ENCODE measurements around the gene ASB13. TPM values are rescaled to one million over a fixed set of nuclear protein-coding genes. Genes with fewer than 3 reads are reported as not detected.

The ASB13 gene
- total RNA-seq = 3.1 TPM

- Histone ChIP-seq H3K9me3 (ENCODE audit: low read depth, low read length) (no peaks in the 10 kb centered on the region), H3K4me1 (ENCODE audit: insufficient read depth, low read length) (peaks cover 19% of the 10 kb centered on the region), H3K4me3 (ENCODE audit: low read length) (peak within 1 kb of the TSS; percentile 59), H3K27me3 (ENCODE audit: insufficient read depth, low read length) (no peaks in the 10 kb centered on the region)
These were observed at the start of gene ASB13 for GRCh38 chr10:5666008-5666840. ASB13 (minus strand) TSS chr10:5666595; CDS start chr10:5666551, 44 bp downstream.

GRCh38 chr10:5711642-5712041 lies 45.2 kb upstream of the ASB13 start:
- no peaks in the 10 kb centered on the region for H3K27me3 ChIP-seq (ENCODE audit: insufficient read depth, low read length)
- no peaks in the 10 kb centered on the region for H3K9me3 ChIP-seq (ENCODE audit: low read depth, low read length)
- H3K4me1 ChIP-seq (ENCODE audit: insufficient read depth, low read length) = peaks cover 7% of the 10 kb centered on the region
- H3K4me3 ChIP-seq (ENCODE audit: low read length) = no peak overlapping the region

- no peaks in the 10 kb centered on the region for H3K27me3 ChIP-seq (ENCODE audit: insufficient read depth, low read length)
- H3K9me3 ChIP-seq (ENCODE audit: low read depth, low read length) = no peaks in the 10 kb centered on the region
- H3K4me1 ChIP-seq (ENCODE audit: insufficient read depth, low read length) = peaks cover 7% of the 10 kb centered on the region
- no peak overlapping the region for H3K4me3 ChIP-seq (ENCODE audit: low read length)
These were observed 44.5 kb upstream of the ASB13 start for GRCh38 chr10:5710859-5711258.

- no peaks in the 10 kb centered on the region for H3K27me3 ChIP-seq (ENCODE audit: insufficient read depth, low read length)
- H3K9me3 ChIP-seq (ENCODE audit: low read depth, low read length) = no peaks in the 10 kb centered on the region
- peaks cover 7% of the 10 kb centered on the region for H3K4me1 ChIP-seq (ENCODE audit: insufficient read depth, low read length)
- H3K4me3 ChIP-seq (ENCODE audit: low read length) = no peak overlapping the region
These were observed 43.5 kb upstream of the ASB13 start for GRCh38 chr10:5709865-5710264.

GRCh38 chr10:5708356-5708755 lies 42.0 kb upstream of the ASB13 start:
- Histone ChIP-seq H3K27me3 (ENCODE audit: insufficient read depth, low read length) (no peaks in the 10 kb centered on the region), H3K4me1 (ENCODE audit: insufficient read depth, low read length) (peaks cover 7% of the 10 kb centered on the region), H3K4me3 (ENCODE audit: low read length) (no peak overlapping the region), H3K9me3 (ENCODE audit: low read depth, low read length) (no peaks in the 10 kb centered on the region)

- Histone ChIP-seq H3K4me3 (ENCODE audit: low read length) (no peak overlapping the region), H3K9me3 (ENCODE audit: low read depth, low read length) (no peaks in the 10 kb centered on the region), H3K27me3 (ENCODE audit: insufficient read depth, low read length) (no peaks in the 10 kb centered on the region), H3K4me1 (ENCODE audit: insufficient read depth, low read length) (peaks cover 11% of the 10 kb centered on the region)
These were observed 31.7 kb upstream of the ASB13 start for GRCh38 chr10:5698062-5698461.

- H3K4me1 ChIP-seq (ENCODE audit: insufficient read depth, low read length) = peaks cover 18% of the 10 kb centered on the region
These were observed 30.9 kb upstream of the ASB13 start for GRCh38 chr10:5697342-5697741.

GRCh38 chr10:5694573-5694972 lies 28.2 kb upstream of the ASB13 start:
- no peaks in the 10 kb centered on the region for H3K9me3 ChIP-seq (ENCODE audit: low read depth, low read length)
- H3K27me3 ChIP-seq (ENCODE audit: insufficient read depth, low read length) = no peaks in the 10 kb centered on the region
- H3K4me3 ChIP-seq (ENCODE audit: low read length) = no peak overlapping the region
- H3K4me1 ChIP-seq (ENCODE audit: insufficient read depth, low read length) = peaks cover 27% of the 10 kb centered on the region

More at GRCh38 chr10:5697342-5697741, 30.9 kb upstream of the ASB13 start:
- H3K4me3 ChIP-seq (ENCODE audit: low read length) = no peak overlapping the region
- no peaks in the 10 kb centered on the region for H3K9me3 ChIP-seq (ENCODE audit: low read depth, low read length)
- H3K27me3 ChIP-seq (ENCODE audit: insufficient read depth, low read length) = no peaks in the 10 kb centered on the region

GRCh38 chr10:5692461-5693358 lies 26.3 kb upstream of the ASB13 start:
- no peaks in the 10 kb centered on the region for H3K9me3 ChIP-seq (ENCODE audit: low read depth, low read length)
- no peaks in the 10 kb centered on the region for H3K27me3 ChIP-seq (ENCODE audit: insufficient read depth, low read length)
- peak overlapping the region; percentile 18 for H3K4me3 ChIP-seq (ENCODE audit: low read length)
- peaks cover 32% of the 10 kb centered on the region for H3K4me1 ChIP-seq (ENCODE audit: insufficient read depth, low read length)

GRCh38 chr10:5691786-5692185 lies 25.4 kb upstream of the ASB13 start:
- no peak overlapping the region for H3K4me3 ChIP-seq (ENCODE audit: low read length)
- H3K4me1 ChIP-seq (ENCODE audit: insufficient read depth, low read length) = peaks cover 30% of the 10 kb centered on the region
- H3K9me3 ChIP-seq (ENCODE audit: low read depth, low read length) = no peaks in the 10 kb centered on the region
- H3K27me3 ChIP-seq (ENCODE audit: insufficient read depth, low read length) = no peaks in the 10 kb centered on the region

- Histone ChIP-seq H3K27me3 (ENCODE audit: insufficient read depth, low read length) (no peaks in the 10 kb centered on the region), H3K4me1 (ENCODE audit: insufficient read depth, low read length) (peaks cover 37% of the 10 kb centered on the region), H3K9me3 (ENCODE audit: low read depth, low read length) (no peaks in the 10 kb centered on the region)
These were observed 22.2 kb upstream of the ASB13 start for GRCh38 chr10:5688587-5688986.

GRCh38 chr10:5685764-5686240 lies 19.4 kb upstream of the ASB13 start:
- Histone ChIP-seq H3K4me1 (ENCODE audit: insufficient read depth, low read length) (peaks cover 20% of the 10 kb centered on the region), H3K4me3 (ENCODE audit: low read length) (peak overlapping the region; percentile 93), H3K27me3 (ENCODE audit: insufficient read depth, low read length) (no peaks in the 10 kb centered on the region), H3K9me3 (ENCODE audit: low read depth, low read length) (no peaks in the 10 kb centered on the region)

More at GRCh38 chr10:5688587-5688986, 22.2 kb upstream of the ASB13 start:
- H3K4me3 ChIP-seq (ENCODE audit: low read length) = no peak overlapping the region

- H3K9me3 ChIP-seq (ENCODE audit: low read depth, low read length) = no peaks in the 10 kb centered on the region
- H3K27me3 ChIP-seq (ENCODE audit: insufficient read depth, low read length) = no peaks in the 10 kb centered on the region
- peak overlapping the region; percentile 93 for H3K4me3 ChIP-seq (ENCODE audit: low read length)
- peaks cover 20% of the 10 kb centered on the region for H3K4me1 ChIP-seq (ENCODE audit: insufficient read depth, low read length)
These were observed 18.8 kb upstream of the ASB13 start for GRCh38 chr10:5684971-5685763.

GRCh38 chr10:5684318-5684970 lies 18.0 kb upstream of the ASB13 start, which contains the start of gene TASOR2:
TASOR2 (plus strand) TSS chr10:5684838; CDS start chr10:5720643, 35,805 bp downstream.
- Histone ChIP-seq H3K4me3 (ENCODE audit: low read length) (peak within 1 kb of the TSS; percentile 93), H3K27me3 (ENCODE audit: insufficient read depth, low read length) (no peaks in the 10 kb centered on the region), H3K9me3 (ENCODE audit: low read depth, low read length) (no peaks in the 10 kb centered on the region), H3K4me1 (ENCODE audit: insufficient read depth, low read length) (peaks cover 20% of the 10 kb centered on the region)
